WTC11 (cell line): ENCODE measurements around the gene KLHDC2. TPM values are rescaled to one million over a fixed set of nuclear protein-coding genes. Genes with fewer than 3 reads are reported as not detected.

Source experiments
- ATAC-seq: fragments of 200-7000 bp; cut with Tn5 transposase; 2 replicates; pipeline ENCODE4 v1.10.0; 2021; ENCODE audit warnings: mild to moderate bottlenecking, moderate library complexity
- CTCF ChIA-PET: fragments of 300-600 bp; sonication (Branson Sonifier 250); formaldehyde crosslinking; loops from one replicate; lab custom pipeline; 2021; ENCODE audit warnings: antibody characterized with exemption; lab: Charles Lee
- POLR2A ChIA-PET: fragments of 350-600 bp; sonication (Branson Sonifier 250); formaldehyde crosslinking; loops from one replicate; lab custom pipeline; 2021; ENCODE audit warnings: antibody characterized with exemption; lab: Charles Lee
- DNase-seq: peaks from one replicate; pipeline ENCODE4 v3.0.0; 2021; ENCODE audit warnings: low spot score
- H3K27ac Mint-ChIP-seq: 2 replicates; pipeline ENCODE4 v1.8.0; 2021; ENCODE audit warnings: mixed read lengths
- H3K27me3 Mint-ChIP-seq: 2 replicates; pipeline ENCODE4 v1.8.0; 2021; ENCODE audit warnings: low read depth, mild to moderate bottlenecking, moderate library complexity, mixed read lengths
- H3K36me3 Mint-ChIP-seq: 2 replicates; pipeline ENCODE4 v1.8.0; 2021; ENCODE audit warnings: mixed read lengths
- H3K4me1 Mint-ChIP-seq: 2 replicates; pipeline ENCODE4 v1.8.0; 2022; ENCODE audit warnings: mixed read lengths
- H3K4me3 Mint-ChIP-seq: 2 replicates; pipeline ENCODE4 v1.8.0; 2021; ENCODE audit warnings: mild to moderate bottlenecking, moderate library complexity, mixed read lengths
- H3K9me3 Mint-ChIP-seq: 2 replicates; pipeline ENCODE4 v1.8.0; 2021; ENCODE audit warnings: mixed read lengths
- ATF3 ChIP-seq: sonication (generic); formaldehyde crosslinking; conservative IDR thresholded peaks from 2 replicates; pipeline ENCODE4 v1.8.1; 2022; ENCODE audit warnings: mild to moderate bottlenecking, missing genetic modification reagents
- FOXP1 ChIP-seq: sonication (generic); formaldehyde crosslinking; IDR thresholded peaks from 2 replicates; pipeline ENCODE4 v1.8.0; 2022; ENCODE audit warnings: missing genetic modification reagents, mild to moderate bottlenecking, moderate library complexity, borderline replicate concordance
- GRHL2 ChIP-seq: fragments of 250-450 bp; sonication (Bioruptor Pico); IDR thresholded peaks from 2 replicates; pipeline ENCODE4 v1.8.0; 2022; ENCODE audit warnings: mild to moderate bottlenecking, moderate library complexity; ENCODE audit not compliant: insufficient replicate concordance, severe bottlenecking
- NFYB ChIP-seq: sonication (generic); formaldehyde crosslinking; conservative IDR thresholded peaks from 2 replicates; pipeline ENCODE4 v1.8.0; 2022; ENCODE audit warnings: low read depth, missing genetic modification reagents
- NR2C2 ChIP-seq: sonication (generic); formaldehyde crosslinking; IDR thresholded peaks from 2 replicates; pipeline ENCODE4 v1.8.0; 2022; ENCODE audit warnings: mild to moderate bottlenecking, missing genetic modification reagents
- NR3C1 ChIP-seq: sonication (generic); formaldehyde crosslinking; conservative IDR thresholded peaks from 2 replicates; pipeline ENCODE4 v1.8.1; 2023; ENCODE audit warnings: low read depth, mild to moderate bottlenecking, missing genetic modification reagents
- SMAD3 ChIP-seq: sonication (generic); formaldehyde crosslinking; IDR thresholded peaks from 2 replicates; pipeline ENCODE4 v1.8.0; 2022; ENCODE audit warnings: missing genetic modification reagents, mild to moderate bottlenecking, borderline replicate concordance
- TCF7 ChIP-seq: sonication (generic); formaldehyde crosslinking; IDR thresholded peaks from 2 replicates; pipeline ENCODE4 v1.8.0; 2022; ENCODE audit warnings: mild to moderate bottlenecking, low read depth, missing genetic modification reagents, moderate library complexity
- ZNF138 ChIP-seq: sonication (generic); formaldehyde crosslinking; conservative IDR thresholded peaks from 2 replicates; pipeline ENCODE4 v1.8.1; 2022; ENCODE audit warnings: mild to moderate bottlenecking, moderate library complexity, missing genetic modification reagents
- ZNF263 ChIP-seq: sonication (generic); formaldehyde crosslinking; IDR thresholded peaks from 2 replicates; pipeline ENCODE4 v1.8.1; 2022; ENCODE audit warnings: low read depth, mild to moderate bottlenecking, moderate library complexity, missing genetic modification reagents
- ZNF416 ChIP-seq: fragments of 250-450 bp; sonication (Bioruptor Pico); IDR thresholded peaks from 2 replicates; pipeline ENCODE4 v1.9.0; 2021; ENCODE audit warnings: mild to moderate bottlenecking, inconsistent platforms
- ZNF532 ChIP-seq: fragments of 250-450 bp; sonication (Bioruptor Pico); IDR thresholded peaks from 2 replicates; pipeline ENCODE4 v1.9.0; 2021; ENCODE audit warnings: mild to moderate bottlenecking, borderline replicate concordance
- total RNA-seq: library from RNA; stranded (reverse); gene quantifications from 3 replicates; pipeline ENCODE4 v1.2.3, GENCODE V29; 2021
- TF ChIP-seq, protein P1 (sequence below): sonication (generic); formaldehyde crosslinking; IDR thresholded peaks from 2 replicates; pipeline ENCODE4 v1.8.1; 2022; ENCODE audit warnings: low read depth, missing genetic modification reagents, borderline replicate concordance
- TF ChIP-seq, protein P2 (sequence below): sonication (generic); formaldehyde crosslinking; IDR thresholded peaks from 2 replicates; pipeline ENCODE4 v1.8.0; 2023; ENCODE audit warnings: missing genetic modification reagents
- TF ChIP-seq, protein P3 (sequence below): fragments of 200-600 bp; IDR thresholded peaks from 2 replicates; pipeline ENCODE4 v1.8.0; 2022; ENCODE audit warnings: antibody characterized with exemption
- TF ChIP-seq, protein P4 (sequence below): fragments of 250-450 bp; sonication (Bioruptor Pico); IDR thresholded peaks from 2 replicates; pipeline ENCODE4 v2.1.2; 2022; ENCODE audit warnings: mild to moderate bottlenecking, moderate library complexity
- TF ChIP-seq, protein P5 (sequence below): sonication (generic); formaldehyde crosslinking; IDR thresholded peaks from 2 replicates; pipeline ENCODE4 v1.8.0; 2022; ENCODE audit warnings: mild to moderate bottlenecking, missing genetic modification reagents

Gene KLHDC2
- total RNA-seq, 1 experiment from 2014 or later = 47.6 TPM

DNA sequence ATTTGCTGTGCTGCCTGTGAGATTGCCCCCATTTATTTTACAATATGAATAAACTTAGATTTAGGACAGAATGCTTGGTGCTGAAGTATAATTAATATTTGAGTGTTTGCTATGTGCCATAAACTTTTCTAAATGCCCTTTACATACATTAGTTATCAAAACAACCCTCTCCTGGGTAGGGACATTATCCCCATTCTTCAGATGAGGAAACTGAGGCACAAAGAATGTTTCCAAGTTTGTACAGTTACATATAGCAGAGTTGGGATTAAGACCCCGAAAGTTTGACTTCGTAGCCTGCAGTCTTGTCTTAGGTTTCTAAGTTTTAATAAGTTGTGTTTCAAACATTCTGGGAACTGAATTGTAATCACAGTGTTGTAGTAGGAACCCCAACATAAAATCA, 18.4 kb downstream of the KLHDC2 start (continued):
- TF ChIP-seq, protein P1, sequence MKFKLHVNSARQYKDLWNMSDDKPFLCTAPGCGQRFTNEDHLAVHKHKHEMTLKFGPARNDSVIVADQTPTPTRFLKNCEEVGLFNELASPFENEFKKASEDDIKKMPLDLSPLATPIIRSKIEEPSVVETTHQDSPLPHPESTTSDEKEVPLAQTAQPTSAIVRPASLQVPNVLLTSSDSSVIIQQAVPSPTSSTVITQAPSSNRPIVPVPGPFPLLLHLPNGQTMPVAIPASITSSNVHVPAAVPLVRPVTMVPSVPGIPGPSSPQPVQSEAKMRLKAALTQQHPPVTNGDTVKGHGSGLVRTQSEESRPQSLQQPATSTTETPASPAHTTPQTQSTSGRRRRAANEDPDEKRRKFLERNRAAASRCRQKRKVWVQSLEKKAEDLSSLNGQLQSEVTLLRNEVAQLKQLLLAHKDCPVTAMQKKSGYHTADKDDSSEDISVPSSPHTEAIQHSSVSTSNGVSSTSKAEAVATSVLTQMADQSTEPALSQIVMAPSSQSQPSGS (CRISPR knock-in tag) = no peak
- TF ChIP-seq, protein P2, sequence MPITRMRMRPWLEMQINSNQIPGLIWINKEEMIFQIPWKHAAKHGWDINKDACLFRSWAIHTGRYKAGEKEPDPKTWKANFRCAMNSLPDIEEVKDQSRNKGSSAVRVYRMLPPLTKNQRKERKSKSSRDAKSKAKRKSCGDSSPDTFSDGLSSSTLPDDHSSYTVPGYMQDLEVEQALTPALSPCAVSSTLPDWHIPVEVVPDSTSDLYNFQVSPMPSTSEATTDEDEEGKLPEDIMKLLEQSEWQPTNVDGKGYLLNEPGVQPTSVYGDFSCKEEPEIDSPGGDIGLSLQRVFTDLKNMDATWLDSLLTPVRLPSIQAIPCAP (CRISPR knock-in tag) = no peak
- TF ChIP-seq TCF7 = no peak

DNA sequence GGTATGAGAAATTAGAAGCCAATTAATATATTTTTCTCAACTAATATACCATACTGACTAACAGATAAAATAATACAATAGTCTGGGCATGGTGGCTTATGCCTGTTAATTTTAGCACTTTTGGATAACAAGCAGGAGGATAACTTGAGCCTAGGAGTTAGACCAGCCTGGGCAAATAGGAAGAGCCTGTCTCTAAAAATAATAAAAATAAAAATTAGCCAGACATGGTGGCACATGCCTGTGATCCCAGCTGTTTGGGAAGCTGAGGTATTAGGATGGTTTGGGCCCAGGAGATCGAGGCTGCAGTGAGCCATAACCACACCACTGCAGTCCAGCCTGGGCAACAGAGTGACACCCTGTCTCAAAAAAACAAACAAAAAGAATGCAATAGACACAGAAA, 24.7 kb downstream of the KLHDC2 start:
- Mint-ChIP-seq H3K4me3 (no peak overlapping the region), H3K9me3 (no peaks in the 10 kb centered on the region), H3K27me3 (no peaks in the 10 kb centered on the region), H3K4me1 (no peaks in the 10 kb centered on the region), H3K27ac (no peak overlapping the region), H3K36me3 (peaks cover 66% of the 10 kb centered on the region)
- ATAC-seq (no peak), DNase-seq (no peak)
- ChIA-PET POLR2A (no interaction called here), CTCF (no interaction called here)
- TF ChIP-seq ZNF532 (CRISPR knock-in tag) (no peak), ZNF416 (CRISPR knock-in tag) (no peak), ZNF263 (CRISPR knock-in tag) (no peak), ZNF138 (no peak), FOXP1 (CRISPR knock-in tag) (no peak), ATF3 (CRISPR knock-in tag) (no peak), NR3C1 (CRISPR knock-in tag) (no peak), NFYB (CRISPR knock-in tag) (no peak), SMAD3 (CRISPR knock-in tag) (no peak), GRHL2 (CRISPR knock-in tag) (no peak), NR2C2 (CRISPR knock-in tag) (no peak)
- TF ChIP-seq, protein P1 (CRISPR knock-in tag) = no peak
- TF ChIP-seq, protein P3, sequence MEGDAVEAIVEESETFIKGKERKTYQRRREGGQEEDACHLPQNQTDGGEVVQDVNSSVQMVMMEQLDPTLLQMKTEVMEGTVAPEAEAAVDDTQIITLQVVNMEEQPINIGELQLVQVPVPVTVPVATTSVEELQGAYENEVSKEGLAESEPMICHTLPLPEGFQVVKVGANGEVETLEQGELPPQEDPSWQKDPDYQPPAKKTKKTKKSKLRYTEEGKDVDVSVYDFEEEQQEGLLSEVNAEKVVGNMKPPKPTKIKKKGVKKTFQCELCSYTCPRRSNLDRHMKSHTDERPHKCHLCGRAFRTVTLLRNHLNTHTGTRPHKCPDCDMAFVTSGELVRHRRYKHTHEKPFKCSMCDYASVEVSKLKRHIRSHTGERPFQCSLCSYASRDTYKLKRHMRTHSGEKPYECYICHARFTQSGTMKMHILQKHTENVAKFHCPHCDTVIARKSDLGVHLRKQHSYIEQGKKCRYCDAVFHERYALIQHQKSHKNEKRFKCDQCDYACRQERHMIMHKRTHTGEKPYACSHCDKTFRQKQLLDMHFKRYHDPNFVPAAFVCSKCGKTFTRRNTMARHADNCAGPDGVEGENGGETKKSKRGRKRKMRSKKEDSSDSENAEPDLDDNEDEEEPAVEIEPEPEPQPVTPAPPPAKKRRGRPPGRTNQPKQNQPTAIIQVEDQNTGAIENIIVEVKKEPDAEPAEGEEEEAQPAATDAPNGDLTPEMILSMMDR = no peak
- TF ChIP-seq, protein P4, sequence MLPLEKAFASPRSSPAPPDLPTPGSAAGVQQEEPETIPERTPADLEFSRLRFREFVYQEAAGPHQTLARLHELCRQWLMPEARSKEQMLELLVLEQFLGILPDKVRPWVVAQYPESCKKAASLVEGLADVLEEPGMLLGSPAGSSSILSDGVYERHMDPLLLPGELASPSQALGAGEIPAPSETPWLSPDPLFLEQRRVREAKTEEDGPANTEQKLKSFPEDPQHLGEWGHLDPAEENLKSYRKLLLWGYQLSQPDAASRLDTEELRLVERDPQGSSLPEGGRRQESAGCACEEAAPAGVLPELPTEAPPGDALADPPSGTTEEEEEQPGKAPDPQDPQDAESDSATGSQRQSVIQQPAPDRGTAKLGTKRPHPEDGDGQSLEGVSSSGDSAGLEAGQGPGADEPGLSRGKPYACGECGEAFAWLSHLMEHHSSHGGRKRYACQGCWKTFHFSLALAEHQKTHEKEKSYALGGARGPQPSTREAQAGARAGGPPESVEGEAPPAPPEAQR (CRISPR knock-in tag) = no peak
- TF ChIP-seq, protein P5, sequence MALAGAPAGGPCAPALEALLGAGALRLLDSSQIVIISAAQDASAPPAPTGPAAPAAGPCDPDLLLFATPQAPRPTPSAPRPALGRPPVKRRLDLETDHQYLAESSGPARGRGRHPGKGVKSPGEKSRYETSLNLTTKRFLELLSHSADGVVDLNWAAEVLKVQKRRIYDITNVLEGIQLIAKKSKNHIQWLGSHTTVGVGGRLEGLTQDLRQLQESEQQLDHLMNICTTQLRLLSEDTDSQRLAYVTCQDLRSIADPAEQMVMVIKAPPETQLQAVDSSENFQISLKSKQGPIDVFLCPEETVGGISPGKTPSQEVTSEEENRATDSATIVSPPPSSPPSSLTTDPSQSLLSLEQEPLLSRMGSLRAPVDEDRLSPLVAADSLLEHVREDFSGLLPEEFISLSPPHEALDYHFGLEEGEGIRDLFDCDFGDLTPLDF (CRISPR knock-in tag) = no peak
